ENCODE measurements around the gene TMEM94.
"Not testable (repeated sequence)": the region's sequence is repeated elsewhere in the genome, so short reads cannot be mapped to it uniquely, and the experiment has no call there.

Gene TMEM94

GRCh38 chr17:75447951-75448856 lies 8.2 kb upstream of the TMEM94 start:
- no peak for DNase-seq

DNA sequence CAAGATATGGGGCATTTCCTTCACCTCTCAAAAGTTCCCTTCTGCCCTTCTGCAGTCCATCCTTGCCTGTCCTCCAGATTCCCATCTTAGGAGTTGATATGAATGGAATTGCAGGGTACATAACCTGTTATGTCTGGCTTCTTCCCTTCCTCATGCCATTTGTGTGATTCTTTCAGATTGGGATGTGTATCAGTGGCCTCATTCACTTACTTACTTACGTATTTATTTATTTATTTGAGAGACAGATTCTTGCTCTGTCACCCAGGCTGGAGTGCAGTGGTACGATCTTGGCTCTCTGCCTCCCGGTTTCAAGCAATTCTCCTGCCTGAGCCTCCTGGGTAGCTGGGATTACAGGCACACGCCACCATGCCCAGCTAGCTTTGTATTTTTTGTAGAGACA lies 6.2 kb upstream of the TMEM94 start:
- DNase-seq = no peak

GRCh38 chr17:75454193-75454592 lies 2.2 kb upstream of the TMEM94 start:
- no peak for DNase-seq

DNA sequence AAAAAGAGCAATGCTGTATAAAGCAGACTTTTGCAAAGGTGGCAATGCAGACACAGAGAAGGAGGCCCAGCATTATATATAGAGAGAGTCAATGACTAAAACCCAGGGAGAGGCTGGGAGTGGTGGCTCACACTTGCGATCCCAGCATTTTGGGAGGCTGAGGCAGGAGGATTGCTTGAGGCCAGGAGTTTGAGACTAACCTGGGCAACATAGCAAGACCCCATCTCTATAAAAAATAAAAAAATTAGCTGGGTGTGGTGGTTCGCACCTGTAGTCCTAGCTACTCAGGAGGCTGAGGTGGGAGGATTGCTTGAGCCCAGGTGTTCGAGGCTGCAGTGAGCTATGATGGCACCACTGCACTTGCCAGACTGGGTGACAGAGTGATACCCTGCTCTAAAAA lies 1.8 kb upstream of the TMEM94 start:
- not testable (repeated sequence) for DNase-seq

DNA sequence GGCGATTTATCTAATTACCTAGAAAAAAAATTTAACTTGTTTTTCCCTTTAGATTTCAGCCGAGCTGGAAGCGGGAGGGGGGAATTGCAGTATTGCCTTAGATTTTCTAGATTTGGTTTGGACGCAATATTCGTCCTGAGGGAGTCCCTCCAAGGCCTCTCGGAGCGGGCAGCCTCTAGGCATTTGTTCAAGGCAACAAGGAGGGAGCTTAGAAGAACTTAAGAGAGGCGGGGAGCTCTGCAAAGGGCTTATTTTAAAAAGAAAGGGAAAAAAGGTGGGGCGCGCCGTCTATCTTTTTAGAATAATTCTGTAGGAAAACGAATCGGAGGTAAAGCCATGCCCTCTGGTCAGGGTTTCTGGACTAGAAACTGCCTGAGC lies 407 bp upstream of the TMEM94 start:
- DNase-seq = no peak

GRCh38 chr17:75457047-75457654 lies 716 bp downstream of the TMEM94 start:
- DNase-seq = peak; percentile 1

DNA sequence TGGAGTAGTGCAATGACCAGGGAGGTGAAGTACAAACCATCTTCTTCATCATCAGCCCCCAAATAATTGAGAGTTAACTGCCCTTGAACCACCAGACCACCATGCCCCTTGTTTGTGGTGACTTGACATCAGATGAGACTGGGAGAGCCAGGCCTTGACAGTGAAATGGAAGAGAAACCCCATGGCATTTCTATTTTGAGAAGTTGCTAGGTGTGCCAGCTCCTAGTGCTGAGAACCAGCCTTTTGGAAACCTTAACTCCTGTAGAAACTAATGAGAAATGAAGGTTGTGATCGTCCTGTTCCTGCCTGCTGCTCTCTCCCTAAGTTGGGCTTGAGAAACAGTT lies 2.8 kb downstream of the TMEM94 start:
- no peak for DNase-seq

GRCh38 chr17:75459590-75460267 lies 3.3 kb downstream of the TMEM94 start:
- DNase-seq = no peak

- DNase-seq = no peak
These were observed 3.9 kb downstream of the TMEM94 start for GRCh38 chr17:75460295-75460694.

DNA sequence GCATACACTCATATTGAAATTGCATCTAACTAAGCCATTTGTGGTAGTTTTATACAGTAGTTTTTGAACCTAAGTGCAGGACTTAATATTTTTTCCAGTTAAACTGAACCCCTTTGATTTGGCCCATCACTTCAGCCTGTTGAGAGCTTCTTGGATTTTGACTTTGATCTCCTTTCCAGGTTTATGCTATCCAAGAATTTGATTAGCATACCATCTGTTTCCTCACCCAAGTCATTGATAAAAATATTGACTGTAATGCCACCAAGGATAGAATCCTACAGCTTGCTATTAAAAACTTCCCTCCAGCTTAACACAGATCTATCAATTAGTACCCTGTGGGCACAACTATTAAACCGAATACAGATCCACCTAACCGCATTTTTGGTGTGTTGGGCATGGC lies 7.2 kb downstream of the TMEM94 start:
- DNase-seq = no peak

- no peak for DNase-seq
These were observed 8.6 kb downstream of the TMEM94 start for GRCh38 chr17:75465039-75465438.

- no peak for DNase-seq
These were observed 11.9 kb downstream of the TMEM94 start for GRCh38 chr17:75468291-75468754.

GRCh38 chr17:75468779-75469373 lies 12.4 kb downstream of the TMEM94 start:
- no peak for DNase-seq

GRCh38 chr17:75471207-75471606 lies 14.8 kb downstream of the TMEM94 start:
- no peak for DNase-seq

GRCh38 chr17:75472119-75472518 lies 15.7 kb downstream of the TMEM94 start:
- DNase-seq = no peak

DNA sequence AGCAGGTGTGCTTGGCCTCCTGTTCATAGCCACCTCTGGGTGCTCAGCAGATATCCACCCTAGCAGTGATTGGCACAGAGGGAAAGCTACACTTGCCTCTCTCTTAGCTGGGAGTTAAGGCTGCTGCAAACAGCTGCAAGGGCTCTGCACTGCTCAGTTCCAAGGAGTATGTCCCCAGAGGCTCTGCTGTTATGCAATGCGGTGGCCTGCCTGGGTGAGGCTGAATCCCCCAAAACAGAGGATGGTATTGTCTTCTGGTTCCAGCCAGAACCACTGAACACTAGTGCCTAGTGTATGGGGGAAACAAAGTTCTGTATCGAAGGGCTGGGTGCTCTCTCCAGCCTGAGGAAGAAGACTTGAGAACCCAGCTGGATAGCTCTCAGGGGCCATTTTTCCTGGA lies 16.8 kb downstream of the TMEM94 start:
- DNase-seq = no peak

GRCh38 chr17:75474736-75475135 lies 18.3 kb downstream of the TMEM94 start:
- no peak for DNase-seq

DNA sequence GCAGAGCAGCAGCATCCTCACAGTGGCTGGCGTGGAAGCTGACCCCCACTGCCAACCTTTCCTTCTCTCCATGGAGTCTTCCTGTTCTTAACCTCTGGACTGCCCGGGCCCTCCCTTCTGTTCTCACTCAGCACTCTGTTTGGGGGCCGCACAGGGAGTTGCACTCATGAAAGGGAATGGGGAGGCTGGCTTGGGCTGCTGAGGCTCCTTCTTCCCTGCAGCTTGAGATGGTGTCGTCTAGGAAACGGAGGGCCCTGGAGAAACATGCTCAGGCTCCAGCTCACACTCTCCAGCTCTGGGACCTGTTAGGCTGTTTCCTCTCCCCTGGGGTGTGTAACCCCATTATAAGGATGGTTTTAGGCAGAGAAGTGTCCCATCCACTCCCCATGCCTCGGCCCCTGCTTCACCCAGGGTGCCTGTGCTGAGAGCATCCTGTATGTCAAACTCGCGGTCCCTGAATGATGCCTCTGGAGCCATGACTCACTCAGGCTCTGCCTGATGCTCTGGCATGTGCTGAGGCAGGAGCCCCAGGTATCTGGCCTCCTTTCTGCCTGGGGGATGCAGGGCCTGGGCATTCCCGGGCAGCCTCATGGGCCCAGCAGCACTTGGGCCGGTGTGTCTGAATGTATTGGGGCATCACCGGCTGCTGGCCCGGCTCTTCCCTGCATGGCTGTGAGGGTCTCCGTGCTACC lies 18.9 kb downstream of the TMEM94 start:
- no peak for DNase-seq

DNA sequence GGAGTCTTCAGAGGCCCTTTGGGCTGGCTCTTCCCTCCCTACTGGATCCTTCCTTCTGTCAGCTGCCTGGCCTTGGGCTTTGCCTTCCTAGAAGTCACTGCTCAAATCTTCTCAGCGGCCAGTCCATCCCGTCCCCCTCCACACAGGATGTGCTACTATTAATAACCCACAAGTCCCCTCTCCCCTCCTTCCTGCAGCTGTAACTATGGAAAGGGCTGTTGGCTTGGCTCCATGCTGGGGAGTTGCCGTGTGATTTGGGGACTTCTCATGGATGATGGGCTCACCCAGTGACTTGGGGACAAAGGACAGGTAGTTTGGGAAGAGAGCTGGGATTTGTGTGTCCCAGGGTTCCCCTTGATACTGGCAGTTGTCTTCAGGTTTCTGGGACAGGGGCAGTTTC lies 19.4 kb downstream of the TMEM94 start:
- no peak for DNase-seq

- no peak for DNase-seq
These were observed 19.8 kb downstream of the TMEM94 start for GRCh38 chr17:75476271-75476671.

DNA sequence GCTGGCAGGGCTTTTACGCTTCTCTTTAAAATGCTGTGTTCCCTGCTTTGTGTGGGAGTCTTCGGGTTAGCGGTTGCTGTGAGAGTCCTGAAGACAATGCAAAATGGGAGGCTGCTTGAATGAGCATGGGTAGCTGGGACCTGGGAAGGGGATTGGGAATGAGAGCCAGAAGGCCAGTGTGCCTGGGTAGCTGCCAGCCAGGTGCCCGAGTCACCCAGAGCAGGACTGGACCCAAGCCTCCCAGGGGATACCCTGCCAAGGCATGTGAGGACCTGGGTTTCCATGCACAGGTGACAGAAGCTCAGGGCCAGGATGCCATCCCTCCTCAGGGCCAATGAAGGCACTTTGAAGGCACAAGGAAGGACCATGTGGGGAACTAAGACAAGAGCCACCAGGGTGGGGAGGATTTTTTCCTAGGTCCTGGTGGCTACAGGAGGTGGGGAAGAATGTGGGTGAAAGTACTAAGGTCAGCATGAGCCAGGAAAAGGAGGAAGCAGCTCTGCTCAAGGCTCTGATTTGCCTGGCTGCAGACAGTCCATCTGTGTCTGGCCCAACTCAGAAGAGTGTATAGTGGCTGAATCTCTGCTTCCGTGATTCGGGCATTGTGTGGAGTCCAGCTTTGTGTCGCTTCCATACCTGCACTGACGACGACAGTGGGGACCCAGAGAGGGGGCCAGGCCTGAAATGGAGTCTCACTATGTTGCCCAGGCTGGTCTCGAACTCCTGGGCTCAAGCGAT lies 20.5 kb downstream of the TMEM94 start:
- DNase-seq = no peak

DNA sequence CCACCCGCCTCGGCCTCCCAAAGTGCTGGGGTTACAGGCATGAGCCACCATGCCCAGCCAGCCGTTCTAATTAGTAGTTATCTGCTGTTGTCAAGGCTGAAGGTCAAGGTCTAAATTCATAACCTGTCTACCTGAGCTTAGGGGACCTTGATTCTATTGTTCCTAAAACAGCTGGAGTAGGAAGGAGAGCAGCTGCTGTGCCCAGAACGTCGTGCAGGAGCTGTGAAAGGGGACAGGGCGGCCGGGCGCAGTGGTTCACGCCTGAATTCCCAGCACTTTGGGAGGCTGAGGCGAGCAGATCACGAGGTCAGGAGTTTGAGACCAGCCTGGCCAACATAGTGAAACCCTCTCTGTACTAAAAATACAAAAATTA lies 21.0 kb downstream of the TMEM94 start:
- not testable (repeated sequence) for DNase-seq
